NCI-H187 treated with DMSO at 0.1 percent for 48 hours (cell line): ENCODE results near the gene ARID3A.

ENCODE experiments used
- DNase-seq: peaks from one replicate; lab custom pipeline; 2025; lab: John Stamatoyannopoulos, UW

ARID3A gene

GRCh38 chr19:963486-963951, 37.7 kb downstream of the ARID3A start:
- DNase-seq: no peak

DNA sequence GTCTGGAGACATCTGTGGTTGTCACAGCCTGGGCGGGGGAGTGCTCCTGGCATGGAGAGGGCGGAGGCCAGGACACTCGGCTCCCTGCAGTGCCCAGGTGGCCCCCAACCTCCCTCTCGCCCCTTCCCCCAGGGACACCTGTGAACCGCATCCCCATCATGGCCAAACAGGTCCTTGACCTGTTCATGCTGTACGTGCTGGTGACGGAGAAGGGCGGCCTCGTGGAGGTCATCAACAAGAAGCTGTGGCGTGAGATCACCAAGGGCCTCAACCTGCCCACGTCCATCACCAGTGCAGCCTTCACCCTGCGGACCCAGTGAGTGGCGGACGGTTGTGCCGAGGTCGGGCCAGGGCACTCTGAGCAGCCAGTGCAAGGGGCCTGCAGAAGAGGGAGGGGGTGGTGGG, 38.3 kb downstream of the ARID3A start:
- DNase-seq: no peak

GRCh38 chr19:964761-965694, 39.2 kb downstream of the ARID3A start:
- DNase-seq: no peak

DNA sequence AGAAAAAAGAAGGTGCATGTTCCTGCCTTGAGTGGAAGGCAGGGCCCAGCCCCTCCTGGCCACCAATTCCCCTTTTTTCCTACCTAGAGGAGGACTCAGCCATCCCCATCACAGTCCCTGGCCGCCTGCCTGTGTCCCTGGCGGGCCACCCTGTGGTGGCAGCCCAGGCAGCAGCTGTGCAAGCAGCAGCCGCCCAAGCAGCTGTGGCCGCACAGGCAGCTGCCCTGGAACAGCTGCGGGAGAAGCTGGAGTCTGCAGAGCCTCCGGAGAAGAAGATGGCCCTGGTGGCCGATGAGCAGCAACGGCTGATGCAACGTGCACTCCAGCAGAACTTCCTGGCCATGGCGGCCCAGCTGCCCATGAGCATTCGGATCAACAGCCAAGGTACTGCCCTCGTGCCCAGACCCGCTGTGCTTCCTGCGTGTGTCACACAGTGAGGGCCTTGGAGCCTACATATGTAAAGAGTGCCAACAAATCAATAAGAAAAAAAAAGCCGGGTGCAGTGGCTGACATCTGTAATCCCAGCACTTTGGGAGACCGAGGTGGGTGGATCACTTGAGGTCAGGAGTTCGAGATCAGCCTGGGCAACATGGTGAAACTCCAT, 40.8 kb downstream of the ARID3A start:
- DNase-seq: no peak

DNA sequence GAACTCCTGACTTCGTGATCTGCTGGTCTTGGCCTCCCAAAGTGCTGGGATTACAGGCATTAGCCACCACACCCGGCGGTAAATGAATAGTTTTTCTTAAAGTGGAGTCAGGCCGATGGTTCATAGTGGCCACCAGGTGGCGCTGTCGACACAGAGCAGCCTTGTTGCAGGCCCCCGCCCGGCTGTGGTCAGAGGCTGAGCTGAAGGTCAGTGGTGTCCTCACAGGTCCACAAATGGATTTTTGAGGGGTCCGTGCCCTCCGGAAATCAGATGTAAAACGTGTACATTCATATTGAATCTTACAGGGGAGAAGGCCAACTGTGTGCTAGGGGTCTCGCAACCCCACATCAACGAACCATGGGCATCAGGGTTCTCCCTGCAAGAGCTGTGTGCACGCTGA, 44.9 kb downstream of the ARID3A start:
- DNase-seq: no peak

GRCh38 chr19:971795-972194, 46.0 kb downstream of the ARID3A start:
- DNase-seq: no peak

- DNase-seq: no peak
Measured at GRCh38 chr19:972281-972680, 46.4 kb downstream of the ARID3A start.

GRCh38 chr19:973726-974563, 48.1 kb downstream of the ARID3A start:
- DNase-seq: no peak

DNA sequence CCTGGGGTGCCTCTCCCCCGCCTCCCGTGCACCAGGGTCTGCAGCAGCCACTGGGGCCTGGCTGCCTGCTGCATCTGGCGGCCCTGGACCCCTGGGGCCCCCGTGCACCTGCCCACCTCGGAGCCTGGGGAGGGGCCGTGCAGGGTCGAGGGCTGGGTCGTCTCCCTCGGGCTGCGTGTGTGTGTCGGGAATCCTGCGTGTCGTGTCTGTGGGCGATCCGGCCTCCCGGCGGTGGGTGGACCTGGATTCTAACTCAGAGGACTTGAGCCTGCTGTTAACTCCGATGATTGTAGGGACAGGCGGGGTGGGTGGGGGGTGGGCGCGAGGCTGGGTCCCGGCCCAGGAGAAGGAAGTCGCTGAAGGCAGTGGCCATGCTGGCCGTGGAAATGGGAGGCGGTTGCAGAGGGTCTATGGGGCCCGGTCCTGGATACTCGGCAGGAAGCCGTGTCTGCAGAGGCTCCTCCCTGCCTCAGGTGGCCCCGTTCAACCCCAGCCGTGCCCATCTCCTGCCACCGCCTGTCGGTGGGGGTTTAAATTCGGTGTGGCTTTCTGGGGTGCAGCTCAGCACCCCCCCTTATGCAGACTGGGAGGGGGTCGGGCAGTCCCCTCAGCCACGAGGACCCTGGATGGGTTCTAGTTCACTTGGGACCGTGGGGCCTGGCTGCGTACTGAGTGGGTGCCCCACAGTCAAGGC, 48.9 kb downstream of the ARID3A start:
- DNase-seq: no peak

- DNase-seq: no peak
Measured at GRCh38 chr19:976476-976875, 50.6 kb downstream of the ARID3A start.

DNA sequence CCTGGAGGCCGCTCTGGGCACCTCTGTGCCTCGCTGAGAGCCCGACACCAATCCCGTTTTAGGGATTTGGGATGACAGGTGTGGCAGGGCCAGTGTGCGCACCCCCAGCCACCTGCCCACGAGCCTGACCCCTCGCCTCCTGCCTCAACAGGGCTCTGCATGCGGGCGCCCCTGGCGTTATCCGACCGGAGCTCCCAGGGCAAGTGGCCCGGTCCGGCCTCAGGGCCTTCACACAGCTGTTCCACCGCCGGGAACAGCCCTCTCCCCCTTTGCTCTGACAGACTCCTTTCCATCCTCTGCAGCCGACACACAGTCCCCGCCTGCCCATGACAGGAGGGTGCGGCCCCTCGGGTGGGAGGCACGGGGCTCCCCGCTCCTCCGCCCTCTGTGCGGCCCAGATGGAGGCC, 51.2 kb downstream of the ARID3A start:
- DNase-seq: no peak

GRCh38 chr19:979318-979741, 53.5 kb downstream of the ARID3A start:
- no peak for DNase-seq

- DNase-seq: no peak
Measured at GRCh38 chr19:980133-980998, 54.5 kb downstream of the ARID3A start.

- DNase-seq: no peak
Measured at GRCh38 chr19:982567-983170, 56.8 kb downstream of the ARID3A start.

- DNase-seq: peak; percentile 50
Measured at GRCh38 chr19:984165-984967, 58.5 kb downstream of the ARID3A start, which contains the start of gene WDR18. Gene WDR18 (plus strand): TSS chr19:984345. CDS start chr19:984354, 9 bp downstream.

DNA sequence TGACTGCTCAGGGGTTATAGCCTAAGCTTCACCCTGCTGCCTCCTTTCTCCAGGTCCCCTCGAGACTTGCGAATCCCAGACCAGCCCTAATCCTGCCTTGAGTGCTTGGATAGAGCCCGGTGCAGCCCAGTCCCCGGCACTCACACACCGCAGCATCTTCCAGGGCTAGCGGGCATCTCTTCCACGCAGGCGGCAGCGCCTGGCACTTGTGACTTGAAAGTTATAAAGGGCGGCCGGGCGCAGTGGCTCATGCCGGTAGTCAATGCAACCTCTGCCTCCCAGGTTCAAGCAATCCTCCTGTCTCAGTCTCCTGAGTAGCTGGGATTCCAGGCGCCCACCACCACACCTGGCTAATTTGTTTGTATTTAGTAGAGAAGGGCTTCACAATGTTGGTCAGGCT, 60.2 kb downstream of the ARID3A start:
- no peak for DNase-seq

DNA sequence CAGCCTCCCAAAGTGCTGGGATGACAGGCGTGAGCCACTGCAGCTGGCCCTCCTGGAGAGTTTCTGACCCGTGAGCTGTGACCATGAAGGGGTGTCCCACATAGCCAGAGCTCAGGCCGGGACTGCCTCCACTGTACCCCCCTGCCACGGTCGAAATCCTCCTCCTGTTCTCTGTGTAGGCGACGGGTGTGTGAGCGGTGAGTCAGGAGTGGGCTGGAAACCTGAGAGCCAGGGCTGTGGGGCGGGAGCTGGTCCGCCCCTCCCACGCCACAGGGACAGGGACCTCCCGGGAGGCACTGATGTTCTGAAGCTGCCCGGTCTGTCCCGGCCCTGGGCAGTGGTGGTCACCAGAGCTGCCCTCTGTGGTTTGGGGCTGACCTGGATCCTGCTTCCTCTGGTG, 62.2 kb downstream of the ARID3A start:
- no peak for DNase-seq

DNA sequence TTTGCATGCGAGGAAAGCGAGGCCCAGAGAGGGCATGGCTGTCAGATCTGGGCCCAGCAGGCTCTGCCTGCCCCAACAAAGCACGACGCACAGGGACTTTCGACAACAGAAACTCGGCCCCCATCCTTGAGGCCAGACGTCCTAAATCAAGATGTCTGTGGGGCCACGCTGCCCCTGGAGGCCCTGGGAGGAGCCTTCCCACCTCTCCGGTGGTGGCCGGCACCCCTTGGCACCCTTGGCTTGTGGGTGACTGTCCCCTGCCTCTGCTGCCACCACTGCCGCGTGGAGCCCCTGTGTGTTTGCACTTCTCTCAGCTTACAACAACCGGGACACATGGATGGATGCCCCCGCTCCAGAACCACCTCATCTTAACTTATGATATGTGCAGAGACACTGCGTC, 62.7 kb downstream of the ARID3A start:
- no peak for DNase-seq

DNA sequence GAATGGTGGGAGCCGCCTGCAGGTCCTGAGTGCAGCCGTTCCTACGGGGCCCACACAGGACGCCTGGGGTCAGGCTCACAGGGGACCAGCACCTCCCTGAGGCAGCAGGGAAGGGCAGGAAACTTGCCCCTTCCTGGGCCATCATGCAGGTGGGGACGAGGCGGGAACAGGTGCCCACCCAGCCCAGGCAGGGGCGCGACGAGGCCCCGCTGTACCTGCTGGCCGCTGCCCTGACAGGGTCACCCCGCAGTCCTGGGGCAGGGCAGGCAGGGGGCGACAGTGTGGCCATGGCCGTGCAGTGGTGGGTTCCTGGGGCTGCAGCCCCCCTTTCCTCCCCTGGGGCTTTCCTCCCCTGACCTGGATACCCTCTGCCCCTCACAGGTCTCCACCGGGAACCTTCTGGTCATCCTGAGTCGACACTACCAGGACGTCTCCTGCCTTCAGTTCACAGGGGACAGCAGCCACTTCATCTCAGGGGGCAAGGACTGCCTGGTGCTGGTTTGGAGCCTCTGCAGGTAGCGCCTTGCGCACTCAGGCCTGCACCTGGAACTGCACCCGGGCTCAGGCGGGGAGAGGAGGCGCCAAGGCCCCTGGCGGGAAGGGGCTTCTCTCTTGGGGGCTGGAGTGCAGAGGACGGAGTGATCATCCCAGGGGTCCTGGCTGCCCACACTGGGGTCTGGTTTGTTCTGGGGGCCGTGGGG, 63.7 kb downstream of the ARID3A start:
- no peak for DNase-seq
